AG04449 (cell line): Measurements from ENCODE around the gene ZNF774.
"Not testable (repeated sequence)": the region's sequence is repeated elsewhere in the genome, so short reads cannot be mapped to it uniquely, and the experiment has no call there.

Experiments used
- CTCF ChIA-PET: fragments of 350-600 bp; formaldehyde crosslinking; extraction: SDS; loops from one replicate; lab custom pipeline; 2021; ENCODE audit warnings: antibody characterized with exemption; lab: Yijun Ruan, JAX
- POLR2A ChIA-PET: fragments of 400-600, 350-600 bp; formaldehyde crosslinking; extraction: SDS; loops from one replicate; lab custom pipeline; 2020; ENCODE audit warnings: antibody characterized with exemption, inconsistent platforms; lab: Yijun Ruan, JAX
- DNase-seq: peaks from one replicate; pipeline ENCODE4 v3.0.0-alpha.2; 2010; ENCODE audit warnings: low read depth, low spot score
- H3K4me3 ChIP-seq: 2 replicates; pipeline ENCODE4 v1.5.1; 2011; ENCODE audit warnings: low read depth, mild to moderate bottlenecking, control low read depth, low read length
- TF ChIP-seq, protein P1 (sequence below): IDR thresholded peaks from one replicate; pipeline ENCODE4 v1.5.1; 2011; ENCODE audit warnings: mild to moderate bottlenecking, moderate library complexity, low read length, control low read depth, inconsistent platforms; ENCODE audit not compliant: insufficient read depth; ENCODE audit errors: missing control alignments

Gene ZNF774

GRCh38 chr15:90408657-90409056 is 56.6 kb downstream of the ZNF774 start:
- CTCF ChIA-PET = interaction anchor here (1.4 kb wide), 2 partner anchors 9 to 89 kb away, joined by 3 to 4 read pairs; no protein-coding TSS in a partner anchor
- no peak for DNase-seq
- POLR2A ChIA-PET = no interaction called here

GRCh38 chr15:90409587-90409986 is 57.5 kb downstream of the ZNF774 start:
- CTCF ChIA-PET, H3K4me3 ChIP-seq, DNase-seq, POLR2A ChIA-PET: not testable (repeated sequence)

More at GRCh38 chr15:90408657-90409056, 56.6 kb downstream of the ZNF774 start:
- TF ChIP-seq, protein P1, sequence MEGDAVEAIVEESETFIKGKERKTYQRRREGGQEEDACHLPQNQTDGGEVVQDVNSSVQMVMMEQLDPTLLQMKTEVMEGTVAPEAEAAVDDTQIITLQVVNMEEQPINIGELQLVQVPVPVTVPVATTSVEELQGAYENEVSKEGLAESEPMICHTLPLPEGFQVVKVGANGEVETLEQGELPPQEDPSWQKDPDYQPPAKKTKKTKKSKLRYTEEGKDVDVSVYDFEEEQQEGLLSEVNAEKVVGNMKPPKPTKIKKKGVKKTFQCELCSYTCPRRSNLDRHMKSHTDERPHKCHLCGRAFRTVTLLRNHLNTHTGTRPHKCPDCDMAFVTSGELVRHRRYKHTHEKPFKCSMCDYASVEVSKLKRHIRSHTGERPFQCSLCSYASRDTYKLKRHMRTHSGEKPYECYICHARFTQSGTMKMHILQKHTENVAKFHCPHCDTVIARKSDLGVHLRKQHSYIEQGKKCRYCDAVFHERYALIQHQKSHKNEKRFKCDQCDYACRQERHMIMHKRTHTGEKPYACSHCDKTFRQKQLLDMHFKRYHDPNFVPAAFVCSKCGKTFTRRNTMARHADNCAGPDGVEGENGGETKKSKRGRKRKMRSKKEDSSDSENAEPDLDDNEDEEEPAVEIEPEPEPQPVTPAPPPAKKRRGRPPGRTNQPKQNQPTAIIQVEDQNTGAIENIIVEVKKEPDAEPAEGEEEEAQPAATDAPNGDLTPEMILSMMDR = no peak
- H3K4me3 ChIP-seq = no peak overlapping the region

- H3K4me3 ChIP-seq, CTCF ChIA-PET, POLR2A ChIA-PET, DNase-seq: not testable (repeated sequence)
These were observed 58.2 kb downstream of the ZNF774 start for GRCh38 chr15:90410316-90410715.

- CTCF ChIA-PET = no interaction called here
- POLR2A ChIA-PET = no interaction called here
- TF ChIP-seq, protein P1 = no peak
- DNase-seq = no peak
- no peak overlapping the region for H3K4me3 ChIP-seq
These were observed 59.1 kb downstream of the ZNF774 start for GRCh38 chr15:90411176-90411575.
